HG03095 (cell line): ENCODE data around the gene PDZD2.

Experiments
- ATAC-seq: cut with Tn5 transposase; IDR thresholded peaks from one replicate; pipeline ENCODE4 v1.9.1; 2021; ENCODE audit warnings: moderate library complexity; ENCODE audit not compliant: unreplicated experiment

PDZD2 gene

GRCh38 chr5:31913808-31914207 is 274.9 kb downstream of the PDZD2 start:
- ATAC-seq = no peak

- no peak for ATAC-seq
Observed at GRCh38 chr5:31916327-31916726, 277.4 kb downstream of the PDZD2 start.

- ATAC-seq = no peak
Observed at GRCh38 chr5:31918739-31919138, 279.8 kb downstream of the PDZD2 start.

- ATAC-seq = no peak
Observed at GRCh38 chr5:31921852-31922305, 282.9 kb downstream of the PDZD2 start.

GRCh38 chr5:31924005-31924404 is 285.1 kb downstream of the PDZD2 start:
- ATAC-seq = no peak

- ATAC-seq = no peak
Observed at GRCh38 chr5:31931874-31932273, 292.9 kb downstream of the PDZD2 start.

- no peak for ATAC-seq
Observed at GRCh38 chr5:31934156-31934555, 295.2 kb downstream of the PDZD2 start.

- ATAC-seq = no peak
Observed at GRCh38 chr5:31935496-31936369, 296.8 kb downstream of the PDZD2 start.

GRCh38 chr5:31936683-31937082 is 297.8 kb downstream of the PDZD2 start:
- no peak for ATAC-seq

GRCh38 chr5:31937226-31937625 is 298.3 kb downstream of the PDZD2 start:
- ATAC-seq = no peak

- ATAC-seq = no peak
Observed at GRCh38 chr5:31937703-31938102, 298.8 kb downstream of the PDZD2 start.

GRCh38 chr5:31939151-31939550 is 300.2 kb downstream of the PDZD2 start:
- no peak for ATAC-seq

GRCh38 chr5:31941151-31941755 is 302.3 kb downstream of the PDZD2 start:
- ATAC-seq = no peak

GRCh38 chr5:31942546-31942945 is 303.6 kb downstream of the PDZD2 start:
- ATAC-seq = no peak

GRCh38 chr5:31944684-31945445 is 305.9 kb downstream of the PDZD2 start:
- ATAC-seq = no peak

- no peak for ATAC-seq
Observed at GRCh38 chr5:31948006-31948405, 309.1 kb downstream of the PDZD2 start.

- ATAC-seq = no peak
Observed at GRCh38 chr5:31952067-31952466, 313.1 kb downstream of the PDZD2 start.

- no peak for ATAC-seq
Observed at GRCh38 chr5:31954091-31954490, 315.2 kb downstream of the PDZD2 start.

- no peak for ATAC-seq
Observed at GRCh38 chr5:31957151-31957550, 318.2 kb downstream of the PDZD2 start.

- no peak for ATAC-seq
Observed at GRCh38 chr5:31962351-31962751, 323.4 kb downstream of the PDZD2 start.

- no peak for ATAC-seq
Observed at GRCh38 chr5:31962871-31963307, 324.0 kb downstream of the PDZD2 start.
